GM21515 (cell line): ENCODE measurements around the gene RASGRF1.

Experiments used
- ATAC-seq: cut with Tn5 transposase; IDR thresholded peaks from one replicate; pipeline ENCODE4 v1.9.1; 2021; ENCODE audit not compliant: unreplicated experiment

Gene RASGRF1

GRCh38 chr15:78915341-78916087 is 175.1 kb downstream of the RASGRF1 start:
- ATAC-seq = no peak

DNA sequence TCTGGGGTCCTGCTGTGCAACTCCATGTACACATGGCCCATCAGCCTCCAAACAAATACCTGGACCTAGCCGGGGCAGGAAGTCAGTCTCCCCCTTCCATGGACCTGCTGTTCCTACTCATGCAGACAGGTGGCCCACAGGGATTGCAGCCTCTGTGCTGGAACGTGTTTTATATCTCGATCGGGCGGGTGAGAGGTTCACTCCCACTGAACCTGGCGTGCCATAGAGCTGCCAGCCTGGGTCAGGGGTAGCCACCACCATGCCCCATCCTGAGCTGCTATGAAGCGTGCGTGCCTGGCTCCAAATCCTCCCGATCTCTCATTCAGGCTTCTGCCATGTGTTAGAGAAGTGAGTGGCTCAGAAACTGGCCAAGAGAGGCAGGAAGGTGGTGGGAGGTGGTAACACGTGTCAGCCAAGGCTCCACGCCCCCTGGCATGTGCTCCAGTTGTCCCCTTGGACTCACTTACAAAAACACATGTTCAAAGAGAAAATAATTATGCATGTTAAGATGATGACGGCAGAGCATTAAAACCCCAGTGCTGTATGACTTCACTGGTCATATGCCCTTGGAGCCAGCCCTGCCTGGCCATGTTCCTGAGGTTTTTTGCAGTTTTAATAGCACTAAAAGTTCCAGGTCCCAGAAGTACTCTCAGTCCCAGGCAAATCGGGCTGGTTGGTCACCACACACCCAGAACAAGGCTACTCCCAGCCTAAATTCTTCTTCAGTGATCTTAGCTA is 176.4 kb downstream of the RASGRF1 start:
- no peak for ATAC-seq

- ATAC-seq = no peak
Measured at GRCh38 chr15:78913012-78913411, 177.6 kb downstream of the RASGRF1 start.

DNA sequence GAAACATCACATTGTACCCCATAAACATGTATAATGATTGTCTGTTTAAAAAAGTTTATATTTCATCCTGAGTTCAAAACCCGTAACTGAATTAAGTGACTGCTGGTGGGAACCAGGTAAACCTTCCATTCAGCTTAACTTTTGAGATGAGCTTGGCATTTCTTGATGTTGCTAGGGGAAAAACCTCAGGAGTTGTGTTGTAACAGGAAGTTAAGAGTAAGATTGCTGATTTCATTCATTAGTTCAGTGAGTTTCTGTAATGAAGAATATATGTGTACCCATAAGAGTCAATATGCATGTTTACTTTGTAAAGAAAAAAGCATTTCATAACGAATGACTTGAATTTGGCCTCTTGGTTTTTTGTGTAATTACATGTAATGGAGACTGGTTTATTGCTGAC is 178.3 kb downstream of the RASGRF1 start:
- ATAC-seq = no peak

GRCh38 chr15:78910271-78910670 is 180.3 kb downstream of the RASGRF1 start:
- no peak for ATAC-seq
